Activated T-helper 17 cell treated with anti-CD3 and anti-CD28 coated beads, Interleukin-2, amount 50 U/mL, for 72 hours (primary cell): ENCODE data around the gene SRSF6. TPM values are rescaled to one million over a fixed set of nuclear protein-coding genes. Genes with fewer than 3 reads are reported as not detected.
"Not testable (repeated sequence)": the region's sequence is repeated elsewhere in the genome, so short reads cannot be mapped to it uniquely, and the experiment has no call there.

Source experiments
- ATAC-seq: fragments of 150-1000 bp; cut with Tn5 transposase; replicated peaks from 2 replicates; pipeline ENCODE4 v1.10.0; 2021; ENCODE audit warnings: mild to moderate bottlenecking, moderate library complexity
- H3K27ac Mint-ChIP-seq: one replicate; pipeline ENCODE4 v1.8.0; 2022; ENCODE audit warnings: mixed read lengths
- H3K27me3 Mint-ChIP-seq: one replicate; pipeline ENCODE4 v1.8.0; 2022; ENCODE audit warnings: mixed read lengths
- H3K36me3 Mint-ChIP-seq: one replicate; pipeline ENCODE4 v1.8.0; 2022; ENCODE audit warnings: low read depth, mild to moderate bottlenecking, mixed read lengths
- H3K4me1 Mint-ChIP-seq: one replicate; pipeline ENCODE4 v1.8.0; 2022; ENCODE audit warnings: mixed read lengths
- H3K4me3 Mint-ChIP-seq: one replicate; pipeline ENCODE4 v1.8.0; 2022; ENCODE audit warnings: mild to moderate bottlenecking, mixed read lengths
- H3K9me3 Mint-ChIP-seq: one replicate; pipeline ENCODE4 v1.8.0; 2022; ENCODE audit warnings: mixed read lengths
- total RNA-seq, 2 donors: library from RNA; stranded (reverse); gene quantifications; one replicate each; pipeline ENCODE4 v1.2.3, GENCODE V29; 2022

The SRSF6 gene
- total RNA-seq, 2 donors from 2014 or later, result 111 to 171 TPM

DNA sequence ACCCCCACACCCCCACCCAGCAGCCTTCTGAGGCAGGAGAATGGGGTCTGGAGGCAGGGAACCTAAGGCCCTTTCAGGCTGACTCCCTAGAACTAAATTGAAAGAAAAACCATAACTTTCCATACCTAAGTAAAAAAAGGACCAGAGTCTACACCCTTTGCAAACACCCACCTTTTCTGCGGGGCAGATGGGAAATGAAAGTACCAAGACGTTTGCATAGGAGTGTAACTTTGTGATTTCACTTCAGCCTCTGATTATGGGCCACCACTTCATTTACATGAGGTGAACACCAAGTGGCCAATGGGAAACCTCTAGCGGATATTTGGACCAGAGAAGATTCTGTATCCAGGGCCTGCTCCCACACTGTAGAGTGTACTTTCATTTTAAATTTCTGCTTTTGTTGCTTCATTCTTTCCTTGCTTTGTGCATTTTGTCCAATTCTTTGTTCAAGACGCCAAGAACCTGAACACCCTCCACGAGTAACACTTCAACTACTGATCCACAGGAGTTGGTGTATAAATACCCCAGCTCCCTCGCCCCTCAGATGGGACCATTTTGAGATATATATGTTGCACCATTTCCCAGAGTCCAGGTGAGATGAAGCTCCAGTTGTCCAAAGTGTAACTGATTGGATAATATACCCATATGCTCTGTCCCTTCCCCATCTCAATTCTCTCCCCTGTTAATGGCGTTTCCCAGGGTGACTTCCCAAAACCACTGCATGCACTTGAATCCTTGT, 18.9 kb upstream of the SRSF6 start:
- H3K4me3 Mint-ChIP-seq, result no peak overlapping the region
- no peaks in the 10 kb centered on the region for H3K36me3 Mint-ChIP-seq
- H3K4me1 Mint-ChIP-seq, result peaks cover 3% of the 10 kb centered on the region
- H3K9me3 Mint-ChIP-seq, result no peaks in the 10 kb centered on the region
- peaks cover 7% of the 10 kb centered on the region for H3K27me3 Mint-ChIP-seq
- H3K27ac Mint-ChIP-seq, result no peak overlapping the region
- ATAC-seq, result peak; percentile 14

DNA sequence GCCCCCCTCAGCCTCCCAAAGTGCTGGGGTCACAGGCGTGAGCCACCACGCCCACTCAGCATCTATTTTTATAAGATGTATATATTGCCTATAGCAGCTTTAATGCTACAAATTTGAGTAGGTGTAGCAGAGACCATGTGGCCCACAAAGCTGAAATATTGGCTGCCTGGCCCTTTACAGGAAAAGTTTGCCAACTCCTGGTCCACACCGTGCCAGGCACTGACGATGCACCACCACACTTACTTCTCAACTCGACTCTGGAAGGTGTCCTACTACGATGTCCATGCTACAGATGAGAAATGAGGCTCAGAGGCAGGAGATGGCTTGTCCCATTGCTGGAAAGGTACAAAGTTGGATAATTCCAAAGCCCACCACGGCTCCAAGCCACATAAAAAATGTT, 17.2 kb upstream of the SRSF6 start:
- no peaks in the 10 kb centered on the region for H3K36me3 Mint-ChIP-seq
- no peaks in the 10 kb centered on the region for H3K9me3 Mint-ChIP-seq
- H3K27me3 Mint-ChIP-seq, result no peaks in the 10 kb centered on the region
- H3K4me1 Mint-ChIP-seq, result no peaks in the 10 kb centered on the region
- no peak overlapping the region for H3K4me3 Mint-ChIP-seq
- no peak overlapping the region for H3K27ac Mint-ChIP-seq
- no peak for ATAC-seq

- Mint-ChIP-seq H3K4me1 (no peaks in the 10 kb centered on the region), H3K27me3 (no peaks in the 10 kb centered on the region), H3K4me3 (no peak overlapping the region), H3K27ac (no peak overlapping the region), H3K36me3 (no peaks in the 10 kb centered on the region), H3K9me3 (no peaks in the 10 kb centered on the region)
- ATAC-seq, result no peak
Observed at GRCh38 chr20:43442282-43442880, 15.3 kb upstream of the SRSF6 start.

GRCh38 chr20:43444107-43444506, 13.6 kb upstream of the SRSF6 start:
- no peak for ATAC-seq
- no peak overlapping the region for H3K4me3 Mint-ChIP-seq
- H3K27me3 Mint-ChIP-seq, result peaks cover 4% of the 10 kb centered on the region
- H3K9me3 Mint-ChIP-seq, result no peaks in the 10 kb centered on the region
- H3K4me1 Mint-ChIP-seq, result no peaks in the 10 kb centered on the region
- no peaks in the 10 kb centered on the region for H3K36me3 Mint-ChIP-seq
- no peak overlapping the region for H3K27ac Mint-ChIP-seq

GRCh38 chr20:43446361-43446879, 11.3 kb upstream of the SRSF6 start:
- Mint-ChIP-seq H3K27ac (no peak overlapping the region), H3K9me3 (no peaks in the 10 kb centered on the region), H3K36me3 (no peaks in the 10 kb centered on the region), H3K4me3 (no peak overlapping the region), H3K27me3 (peaks cover 7% of the 10 kb centered on the region), H3K4me1 (no peaks in the 10 kb centered on the region)
- no peak for ATAC-seq

DNA sequence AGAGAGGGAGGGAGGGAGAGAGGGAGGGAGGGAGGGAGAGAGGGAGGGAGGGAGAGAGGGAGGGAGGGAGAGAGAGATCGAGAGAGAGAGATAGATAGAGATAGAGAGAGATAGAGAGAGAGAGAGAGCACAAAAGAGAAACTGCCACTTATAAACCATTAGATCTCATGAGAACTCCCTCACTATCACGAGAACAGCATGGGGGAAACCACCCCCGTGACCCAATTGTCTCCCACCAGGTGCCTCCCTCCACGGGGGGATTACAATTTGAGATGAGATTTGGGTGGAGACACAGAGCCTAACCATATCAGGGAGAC, 9.3 kb upstream of the SRSF6 start:
- not testable (repeated sequence) for ATAC-seq, H3K4me3 Mint-ChIP-seq, H3K4me1 Mint-ChIP-seq, H3K9me3 Mint-ChIP-seq, H3K36me3 Mint-ChIP-seq, H3K27ac Mint-ChIP-seq
- peaks cover 11% of the 10 kb centered on the region for H3K27me3 Mint-ChIP-seq

GRCh38 chr20:43448748-43449535, 8.8 kb upstream of the SRSF6 start:
- no peaks in the 10 kb centered on the region for H3K4me1 Mint-ChIP-seq
- H3K9me3 Mint-ChIP-seq, result no peaks in the 10 kb centered on the region
- peaks cover 16% of the 10 kb centered on the region for H3K27me3 Mint-ChIP-seq
- H3K4me3 Mint-ChIP-seq, result no peak overlapping the region
- ATAC-seq, result peak; percentile 49
- H3K27ac Mint-ChIP-seq, result no peak overlapping the region
- H3K36me3 Mint-ChIP-seq, result no peaks in the 10 kb centered on the region

- Mint-ChIP-seq H3K36me3 (no peaks in the 10 kb centered on the region), H3K4me3 (no peak overlapping the region), H3K27me3 (peaks cover 20% of the 10 kb centered on the region), H3K27ac (no peak overlapping the region), H3K9me3 (no peaks in the 10 kb centered on the region), H3K4me1 (no peaks in the 10 kb centered on the region)
- no peak for ATAC-seq
Observed at GRCh38 chr20:43450841-43451799, 6.6 kb upstream of the SRSF6 start.

DNA sequence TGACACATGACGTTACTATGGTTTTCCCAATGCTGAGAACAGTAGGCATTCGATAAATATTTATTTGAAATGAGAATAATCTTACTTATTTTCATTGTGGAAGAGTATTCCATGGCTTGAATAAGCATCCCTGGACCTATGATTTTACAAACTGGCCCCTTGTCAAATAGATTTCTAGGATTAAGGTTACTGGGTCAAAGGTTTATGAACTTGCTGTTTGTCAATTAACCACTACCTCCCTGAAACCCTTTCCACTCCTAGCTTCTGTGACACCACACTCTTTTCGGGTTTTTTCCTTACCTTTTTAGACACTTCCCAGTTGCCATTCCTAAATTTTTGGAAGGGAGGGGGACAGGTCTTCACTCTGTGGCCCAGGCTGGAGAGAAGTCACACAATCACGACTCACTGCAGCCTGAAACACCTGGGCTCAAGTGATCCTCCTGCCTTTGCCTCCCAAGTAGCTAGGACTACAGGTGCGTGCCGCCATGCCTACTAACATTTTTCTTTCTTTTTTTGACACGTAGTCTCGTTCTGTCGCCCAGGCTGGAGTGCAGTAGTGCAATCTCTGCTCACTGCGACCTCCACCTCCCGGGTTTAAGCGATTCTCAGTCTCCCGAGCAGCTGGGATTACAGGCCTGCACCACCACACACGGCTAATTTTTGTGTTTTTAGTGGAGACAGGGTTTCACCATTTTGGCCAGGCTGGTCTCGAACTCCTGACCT, 5.1 kb upstream of the SRSF6 start:
- no peak overlapping the region for H3K4me3 Mint-ChIP-seq
- no peaks in the 10 kb centered on the region for H3K9me3 Mint-ChIP-seq
- ATAC-seq, result no peak
- H3K4me1 Mint-ChIP-seq, result peaks cover 5% of the 10 kb centered on the region
- H3K27me3 Mint-ChIP-seq, result peaks cover 20% of the 10 kb centered on the region
- no peak overlapping the region for H3K27ac Mint-ChIP-seq
- peaks cover 5% of the 10 kb centered on the region for H3K36me3 Mint-ChIP-seq

DNA sequence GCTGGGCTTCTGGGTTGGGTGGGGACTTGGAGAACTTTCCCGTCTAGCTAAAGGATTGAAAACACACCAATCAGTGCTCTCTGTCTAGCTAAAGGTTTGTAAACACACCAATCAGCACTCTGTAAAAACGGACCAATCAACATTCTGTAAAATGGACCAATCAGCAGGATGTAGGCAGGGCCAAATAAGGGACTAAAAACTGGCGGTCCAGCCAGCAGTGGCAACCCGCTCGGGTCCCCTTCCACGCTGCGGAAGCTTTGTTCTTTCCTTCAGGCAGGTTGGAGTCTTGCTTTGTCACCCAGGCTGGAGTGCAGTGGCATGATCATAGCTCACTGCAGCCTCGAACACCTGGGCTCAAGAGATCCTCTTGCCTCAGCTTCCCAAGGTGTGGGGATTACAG, 1.4 kb upstream of the SRSF6 start:
- H3K27ac Mint-ChIP-seq, H3K9me3 Mint-ChIP-seq, ATAC-seq: not testable (repeated sequence)
- peak overlapping the region; percentile 90 for H3K4me3 Mint-ChIP-seq
- H3K36me3 Mint-ChIP-seq, result peaks cover 42% of the 10 kb centered on the region
- peaks cover 15% of the 10 kb centered on the region for H3K27me3 Mint-ChIP-seq
- peaks cover 20% of the 10 kb centered on the region for H3K4me1 Mint-ChIP-seq

GRCh38 chr20:43456809-43457639, 672 bp upstream of the SRSF6 start:
- peaks cover 12% of the 10 kb centered on the region for H3K27me3 Mint-ChIP-seq

GRCh38 chr20:43458422-43458924, 777 bp downstream of the SRSF6 start:
- ATAC-seq, result peak; percentile 1
- no peaks in the 10 kb centered on the region for H3K9me3 Mint-ChIP-seq
- H3K36me3 Mint-ChIP-seq, result peaks cover 64% of the 10 kb centered on the region
- H3K4me3 Mint-ChIP-seq, result peak overlapping the region; percentile 90
- H3K27ac Mint-ChIP-seq, result peak overlapping the region; percentile 98
- peaks cover 8% of the 10 kb centered on the region for H3K27me3 Mint-ChIP-seq
- H3K4me1 Mint-ChIP-seq, result peaks cover 20% of the 10 kb centered on the region

More at GRCh38 chr20:43456809-43457639, 672 bp upstream of the SRSF6 start:
- Mint-ChIP-seq H3K36me3 (peaks cover 50% of the 10 kb centered on the region), H3K9me3 (no peaks in the 10 kb centered on the region), H3K4me1 (peaks cover 20% of the 10 kb centered on the region), H3K4me3 (peak overlapping the region; percentile 90), H3K27ac (peak overlapping the region; percentile 98)
- ATAC-seq, result peak; percentile 85
